Measurements from ENCODE around the gene ECE2. TPM values are rescaled to one million over a fixed set of nuclear protein-coding genes. Genes with fewer than 3 reads are reported as not detected.

ECE2 gene
- total RNA-seq, 1 donor from 2014 or later: not detected

DNA sequence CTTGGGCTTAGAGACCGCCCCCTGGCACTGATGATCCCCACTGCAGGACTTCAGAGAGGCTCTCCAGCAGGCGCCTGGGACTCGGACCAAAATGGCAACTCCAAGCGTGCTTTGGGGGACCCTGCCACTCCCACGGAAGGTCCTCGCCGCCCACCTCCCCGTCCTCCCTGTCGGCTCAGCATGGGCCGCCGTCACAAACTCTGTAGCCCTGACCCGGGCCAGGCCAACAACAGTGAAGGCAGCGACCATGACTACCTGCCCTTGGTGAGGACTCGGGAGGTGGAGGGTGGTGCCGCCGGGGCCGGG is 34.7 kb upstream of the ECE2 start:
- no peak overlapping the region for H3K27ac Mint-ChIP-seq (ENCODE audit: unreplicated experiment)
- H3K27me3 Mint-ChIP-seq (ENCODE audit: low read depth): no peaks in the 10 kb centered on the region
- no peaks in the 10 kb centered on the region for H3K9me3 Mint-ChIP-seq (ENCODE audit: low read depth)
- H3K36me3 Mint-ChIP-seq (ENCODE audit: low read depth): peaks cover 16% of the 10 kb centered on the region
- DNase-seq (ENCODE audit: low spot score): no peak
- no peaks in the 10 kb centered on the region for H3K4me1 Mint-ChIP-seq (ENCODE audit: low read depth)
- H3K4me3 Mint-ChIP-seq (ENCODE audit: unreplicated experiment): no peak overlapping the region
- TF ChIP-seq, protein P1, sequence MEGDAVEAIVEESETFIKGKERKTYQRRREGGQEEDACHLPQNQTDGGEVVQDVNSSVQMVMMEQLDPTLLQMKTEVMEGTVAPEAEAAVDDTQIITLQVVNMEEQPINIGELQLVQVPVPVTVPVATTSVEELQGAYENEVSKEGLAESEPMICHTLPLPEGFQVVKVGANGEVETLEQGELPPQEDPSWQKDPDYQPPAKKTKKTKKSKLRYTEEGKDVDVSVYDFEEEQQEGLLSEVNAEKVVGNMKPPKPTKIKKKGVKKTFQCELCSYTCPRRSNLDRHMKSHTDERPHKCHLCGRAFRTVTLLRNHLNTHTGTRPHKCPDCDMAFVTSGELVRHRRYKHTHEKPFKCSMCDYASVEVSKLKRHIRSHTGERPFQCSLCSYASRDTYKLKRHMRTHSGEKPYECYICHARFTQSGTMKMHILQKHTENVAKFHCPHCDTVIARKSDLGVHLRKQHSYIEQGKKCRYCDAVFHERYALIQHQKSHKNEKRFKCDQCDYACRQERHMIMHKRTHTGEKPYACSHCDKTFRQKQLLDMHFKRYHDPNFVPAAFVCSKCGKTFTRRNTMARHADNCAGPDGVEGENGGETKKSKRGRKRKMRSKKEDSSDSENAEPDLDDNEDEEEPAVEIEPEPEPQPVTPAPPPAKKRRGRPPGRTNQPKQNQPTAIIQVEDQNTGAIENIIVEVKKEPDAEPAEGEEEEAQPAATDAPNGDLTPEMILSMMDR (IDR thresholded peaks at IDR 0.05): no peak

DNA sequence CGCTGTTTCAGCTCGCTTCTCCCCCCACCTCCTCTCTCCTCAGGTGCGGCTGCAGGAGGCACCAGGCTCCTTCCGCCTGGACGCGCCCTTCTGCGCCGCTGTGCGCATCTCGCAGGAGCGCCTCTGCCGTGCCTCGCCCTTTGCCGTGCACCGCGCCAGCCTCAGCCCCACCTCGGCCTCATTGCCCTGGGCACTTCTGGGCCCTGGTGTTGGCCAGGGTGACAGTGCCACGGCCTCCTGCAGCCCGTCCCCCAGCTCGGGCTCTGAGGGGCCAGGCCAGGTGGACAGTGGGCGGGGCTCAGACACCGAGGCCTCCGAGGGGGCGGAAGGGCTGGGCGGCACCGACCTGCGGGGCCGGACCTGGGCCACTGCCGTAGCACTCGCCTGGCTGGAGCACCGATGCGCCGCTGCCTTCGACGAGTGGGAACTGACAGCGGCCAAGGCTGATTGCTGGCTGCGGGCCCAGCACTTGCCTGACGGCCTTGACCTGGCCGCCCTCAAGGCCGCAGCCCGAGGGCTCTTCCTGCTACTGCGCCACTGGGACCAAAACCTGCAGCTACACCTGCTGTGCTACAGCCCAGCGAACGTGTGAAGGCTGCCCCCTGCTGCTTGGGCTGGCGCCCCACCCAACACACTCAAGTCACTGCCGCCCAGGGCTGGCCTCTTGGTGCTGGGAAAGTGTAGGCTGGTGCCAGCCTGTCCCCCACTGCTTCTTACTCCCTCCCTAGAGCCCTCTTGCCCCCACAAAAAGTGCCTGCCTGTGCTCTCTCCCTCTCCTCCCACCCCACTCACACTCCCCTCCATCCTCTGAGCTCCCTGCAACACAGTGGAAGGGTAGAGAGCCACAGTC is 34.1 kb upstream of the ECE2 start:
- Mint-ChIP-seq H3K4me3 (ENCODE audit: unreplicated experiment) (no peak overlapping the region), H3K9me3 (ENCODE audit: low read depth) (no peaks in the 10 kb centered on the region), H3K27me3 (ENCODE audit: low read depth) (no peaks in the 10 kb centered on the region), H3K4me1 (ENCODE audit: low read depth) (no peaks in the 10 kb centered on the region), H3K27ac (ENCODE audit: unreplicated experiment) (no peak overlapping the region), H3K36me3 (ENCODE audit: low read depth) (peaks cover 16% of the 10 kb centered on the region)
- TF ChIP-seq, protein P1 (IDR thresholded peaks at IDR 0.05): peak; percentile 52
- no peak for DNase-seq (ENCODE audit: low spot score)

DNA sequence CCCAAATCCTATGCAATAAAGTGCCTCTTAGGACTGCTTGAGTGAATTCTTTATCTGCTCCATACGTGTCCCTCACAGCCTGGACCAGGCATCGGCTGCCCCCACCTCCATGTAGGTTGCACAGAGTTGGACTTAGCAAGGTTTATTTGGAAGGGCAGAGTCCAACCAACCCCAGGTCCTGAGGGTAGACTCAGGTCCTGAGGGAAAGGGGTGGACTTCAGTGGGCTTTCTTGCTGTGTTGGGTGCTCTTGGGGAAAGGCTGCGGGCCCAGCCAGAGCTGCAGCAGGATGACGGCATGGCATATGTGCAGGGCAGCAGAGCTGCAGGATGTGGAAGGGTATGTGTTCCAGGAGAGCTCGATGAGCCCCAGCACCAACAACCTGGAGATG is 33.5 kb upstream of the ECE2 start:
- TF ChIP-seq, protein P1 (IDR thresholded peaks at IDR 0.05): no peak
- Mint-ChIP-seq H3K36me3 (ENCODE audit: low read depth) (peaks cover 16% of the 10 kb centered on the region), H3K4me1 (ENCODE audit: low read depth) (no peaks in the 10 kb centered on the region), H3K9me3 (ENCODE audit: low read depth) (no peaks in the 10 kb centered on the region), H3K27me3 (ENCODE audit: low read depth) (no peaks in the 10 kb centered on the region), H3K27ac (ENCODE audit: unreplicated experiment) (no peak overlapping the region), H3K4me3 (ENCODE audit: unreplicated experiment) (no peak overlapping the region)
- DNase-seq (ENCODE audit: low spot score): no peak

DNA sequence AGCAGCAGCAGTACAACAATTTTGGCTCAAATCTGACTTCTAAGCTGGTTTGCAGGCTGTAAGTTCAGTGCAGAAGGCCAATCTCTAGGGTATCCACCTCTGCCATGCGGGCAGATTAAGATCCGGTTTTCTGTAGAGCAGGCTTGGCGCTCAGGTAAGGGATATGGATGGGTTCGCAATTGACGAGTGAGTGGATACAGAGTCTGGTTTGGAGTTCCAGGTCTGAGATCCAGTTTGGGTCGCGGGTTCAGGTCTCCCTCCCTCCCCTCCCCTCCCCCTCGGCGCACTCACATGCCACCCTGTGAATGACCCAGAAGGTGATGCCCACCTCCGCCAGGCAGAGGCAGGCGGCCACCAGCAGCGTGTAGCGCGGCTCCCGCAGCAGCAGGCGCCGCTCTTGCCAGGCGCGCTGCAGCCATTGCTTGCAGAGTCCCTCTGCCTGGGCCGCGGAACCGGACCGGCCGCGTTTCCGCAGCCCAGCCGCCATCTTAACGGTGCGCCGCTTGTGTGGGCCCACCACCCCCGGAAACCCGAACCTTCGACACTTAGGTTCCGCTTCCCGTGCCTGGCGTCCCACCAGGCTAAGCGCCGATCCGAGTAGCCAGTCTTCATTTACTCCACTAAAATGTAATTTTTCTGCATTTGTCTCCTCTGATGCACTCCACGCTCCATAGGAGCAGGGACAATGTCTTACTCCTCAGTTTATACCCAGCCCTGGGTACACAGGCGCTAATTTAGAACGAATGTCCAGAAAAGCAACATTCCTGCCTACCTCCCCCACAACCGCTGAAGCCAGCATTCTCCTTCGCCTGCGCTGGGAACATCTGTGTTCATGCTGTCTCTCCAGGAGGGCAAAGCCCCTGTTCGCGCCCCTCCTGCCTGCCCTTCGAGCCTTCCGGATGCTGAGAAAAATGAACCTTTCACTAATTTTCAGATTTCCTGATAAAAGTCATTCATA is 27.1 kb upstream of the ECE2 start, which contains the start of gene ALG3:
Gene ALG3 (minus strand): TSS at position 509 of the 958 bp plus-strand sequence. CDS start 22 bp downstream, at position 487.
- peak; percentile 93 for DNase-seq (ENCODE audit: low spot score)
- no peaks in the 10 kb centered on the region for H3K9me3 Mint-ChIP-seq (ENCODE audit: low read depth)
- H3K36me3 Mint-ChIP-seq (ENCODE audit: low read depth): peaks cover 10% of the 10 kb centered on the region
- H3K4me1 Mint-ChIP-seq (ENCODE audit: low read depth): peaks cover 6% of the 10 kb centered on the region
- TF ChIP-seq, protein P1 (IDR thresholded peaks at IDR 0.05): no peak
- peak within 1 kb of the TSS; percentile 96 for H3K27ac Mint-ChIP-seq (ENCODE audit: unreplicated experiment)
- H3K27me3 Mint-ChIP-seq (ENCODE audit: low read depth): no peaks in the 10 kb centered on the region
- peak within 1 kb of the TSS; percentile 82 for H3K4me3 Mint-ChIP-seq (ENCODE audit: unreplicated experiment)

All from chondrocyte (in vitro differentiated cells).